ENCODE results near the gene LSM2.
"Not testable (repeated sequence)": the region's sequence is repeated elsewhere in the genome, so short reads cannot be mapped to it uniquely, and the experiment has no call there.

Gene LSM2

DNA sequence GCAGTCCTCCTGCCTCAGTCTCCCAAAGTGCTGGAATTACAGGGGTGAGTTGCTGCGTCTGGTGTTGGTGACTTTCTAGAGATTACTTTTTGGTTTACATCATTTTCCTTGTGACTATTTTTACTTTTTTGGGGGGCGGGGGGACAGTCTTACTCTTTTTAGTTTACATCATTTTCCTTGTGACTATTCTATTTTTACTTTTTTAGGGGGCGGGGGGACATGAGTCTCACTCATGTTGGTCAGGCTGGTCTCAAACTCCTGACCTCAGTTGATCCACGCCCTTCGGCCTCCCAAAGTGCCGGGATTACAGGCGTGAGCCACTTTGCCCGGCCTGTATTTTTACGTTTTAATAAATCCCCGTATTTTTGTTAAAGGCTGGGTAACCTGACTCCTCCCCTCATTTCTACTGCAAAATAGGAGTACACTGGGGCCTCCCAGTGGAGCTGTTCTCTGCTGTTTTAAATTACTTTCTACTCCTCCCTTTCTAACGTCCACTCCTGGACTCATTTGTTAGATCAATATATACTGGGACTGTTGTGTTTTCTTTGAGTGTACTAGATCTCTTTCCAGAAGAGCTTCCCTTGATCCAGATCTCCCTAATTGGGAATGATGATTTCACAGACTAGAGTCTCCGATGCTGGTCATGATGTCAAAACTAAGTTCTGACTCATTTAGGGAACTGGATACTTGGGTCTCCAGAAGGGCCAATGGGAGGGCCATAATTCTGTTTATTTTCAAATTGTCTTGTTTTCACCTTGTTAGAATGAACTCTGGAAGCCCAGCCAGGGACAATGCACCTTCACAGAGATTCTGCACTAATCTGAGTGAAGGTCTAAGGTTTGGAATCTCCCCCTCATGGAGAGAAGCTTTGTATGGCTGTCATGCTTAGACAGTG, 30.0 kb upstream of the LSM2 start:
- H3K4me1 ChIP-seq (ENCODE audit: control insufficient read depth, insufficient read depth, low read length) = peaks cover 19% of the 10 kb centered on the region
- peaks cover 27% of the 10 kb centered on the region for H3K36me3 ChIP-seq (ENCODE audit: control insufficient read depth, insufficient read depth, low read length)

DNA sequence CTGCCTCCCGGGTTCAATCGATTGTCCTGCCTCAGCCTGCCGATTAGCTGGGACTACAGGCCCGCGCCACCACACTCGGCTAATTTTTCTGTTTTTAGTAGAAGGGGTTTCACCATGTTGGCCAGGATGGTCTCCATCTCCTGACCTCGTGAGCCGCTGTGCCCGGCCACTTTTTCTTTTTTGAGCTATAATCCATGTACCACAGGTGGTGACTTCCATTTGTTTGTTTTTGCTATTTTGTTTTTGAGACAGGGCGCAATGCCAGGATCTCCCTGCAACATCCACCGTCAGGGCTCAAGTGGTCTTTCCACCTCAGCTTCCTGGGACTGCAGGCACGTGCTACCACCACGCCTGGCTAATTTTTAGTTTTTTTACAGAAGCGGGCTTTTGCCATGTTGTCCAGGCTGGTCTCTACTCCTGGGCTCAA, 29.3 kb upstream of the LSM2 start:
- peak overlapping the region; percentile 35 for H3K4me3 ChIP-seq (ENCODE audit: low read length)
- peaks cover 20% of the 10 kb centered on the region for H3K4me1 ChIP-seq (ENCODE audit: control insufficient read depth, insufficient read depth, low read length)
- peak overlapping the region; percentile 8 for H3K9ac ChIP-seq (ENCODE audit: low read length)

More for the DNA sequence above, 30.0 kb upstream of the LSM2 start:
- peak overlapping the region; percentile 59 for H3K27ac ChIP-seq (ENCODE audit: low read depth, low read length)
- H3K9ac ChIP-seq (ENCODE audit: low read length) = peak overlapping the region; percentile 8
- H3K27me3 ChIP-seq (ENCODE audit: control insufficient read depth, insufficient read depth, low read length) = no peaks in the 10 kb centered on the region
- peak overlapping the region; percentile 35 for H3K4me3 ChIP-seq (ENCODE audit: low read length)

DNA sequence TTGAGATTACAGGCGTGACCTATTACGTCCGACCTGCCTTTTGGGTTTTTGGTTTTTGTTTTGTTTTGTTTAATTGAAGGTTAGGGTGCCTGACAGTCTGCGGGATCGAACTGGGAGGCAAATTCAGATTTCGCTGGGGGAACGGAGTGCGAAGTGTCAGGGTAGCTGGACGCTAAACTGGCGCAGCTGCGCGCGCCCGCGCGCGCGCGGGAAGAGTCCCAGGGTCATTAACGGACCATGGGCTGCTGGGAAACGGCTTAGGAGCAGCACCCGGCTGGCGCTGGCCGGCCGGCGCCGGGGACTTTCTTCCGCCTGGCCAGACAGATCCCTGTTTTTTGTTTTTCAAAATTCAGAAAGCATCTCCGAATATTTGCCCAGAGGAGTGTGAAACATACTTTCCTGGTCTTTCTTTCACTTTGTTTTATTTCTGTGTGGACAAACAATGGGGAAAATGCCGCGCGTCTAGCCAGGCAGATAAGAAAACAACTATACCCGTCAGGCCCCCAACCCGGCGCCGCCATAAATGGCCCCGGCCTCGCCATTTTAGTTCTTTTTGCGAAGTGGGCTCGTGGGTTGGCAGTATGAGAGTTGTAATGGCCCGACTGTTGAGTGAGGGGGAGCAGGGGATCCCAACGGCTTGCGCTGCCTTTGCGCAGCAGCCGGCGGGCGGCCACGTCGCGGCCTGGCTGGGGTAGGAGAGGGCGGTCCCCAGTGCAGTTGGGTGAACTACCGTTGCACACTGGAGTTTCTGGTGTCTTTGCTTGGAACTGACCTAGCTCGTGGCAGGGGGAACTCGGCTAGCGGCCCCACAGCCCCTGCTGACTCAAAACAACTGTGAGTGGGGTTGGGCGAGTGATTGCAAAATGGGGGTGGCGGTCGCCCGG, 27.8 kb upstream of the LSM2 start:
- Histone ChIP-seq H3K27ac (ENCODE audit: low read depth, low read length) (peak overlapping the region; percentile 97), H3K27me3 (ENCODE audit: control insufficient read depth, insufficient read depth, low read length) (no peaks in the 10 kb centered on the region), H3K36me3 (ENCODE audit: control insufficient read depth, insufficient read depth, low read length) (peaks cover 20% of the 10 kb centered on the region), H3K4me3 (ENCODE audit: low read length) (peak overlapping the region; percentile 99), H3K9ac (ENCODE audit: low read length) (peak overlapping the region; percentile 95), H3K4me1 (ENCODE audit: control insufficient read depth, insufficient read depth, low read length) (peaks cover 23% of the 10 kb centered on the region)

More for the DNA sequence above, 29.3 kb upstream of the LSM2 start:
- Histone ChIP-seq H3K27me3 (ENCODE audit: control insufficient read depth, insufficient read depth, low read length) (no peaks in the 10 kb centered on the region), H3K27ac (ENCODE audit: low read depth, low read length) (peak overlapping the region; percentile 59), H3K36me3 (ENCODE audit: control insufficient read depth, insufficient read depth, low read length) (peaks cover 27% of the 10 kb centered on the region)

DNA sequence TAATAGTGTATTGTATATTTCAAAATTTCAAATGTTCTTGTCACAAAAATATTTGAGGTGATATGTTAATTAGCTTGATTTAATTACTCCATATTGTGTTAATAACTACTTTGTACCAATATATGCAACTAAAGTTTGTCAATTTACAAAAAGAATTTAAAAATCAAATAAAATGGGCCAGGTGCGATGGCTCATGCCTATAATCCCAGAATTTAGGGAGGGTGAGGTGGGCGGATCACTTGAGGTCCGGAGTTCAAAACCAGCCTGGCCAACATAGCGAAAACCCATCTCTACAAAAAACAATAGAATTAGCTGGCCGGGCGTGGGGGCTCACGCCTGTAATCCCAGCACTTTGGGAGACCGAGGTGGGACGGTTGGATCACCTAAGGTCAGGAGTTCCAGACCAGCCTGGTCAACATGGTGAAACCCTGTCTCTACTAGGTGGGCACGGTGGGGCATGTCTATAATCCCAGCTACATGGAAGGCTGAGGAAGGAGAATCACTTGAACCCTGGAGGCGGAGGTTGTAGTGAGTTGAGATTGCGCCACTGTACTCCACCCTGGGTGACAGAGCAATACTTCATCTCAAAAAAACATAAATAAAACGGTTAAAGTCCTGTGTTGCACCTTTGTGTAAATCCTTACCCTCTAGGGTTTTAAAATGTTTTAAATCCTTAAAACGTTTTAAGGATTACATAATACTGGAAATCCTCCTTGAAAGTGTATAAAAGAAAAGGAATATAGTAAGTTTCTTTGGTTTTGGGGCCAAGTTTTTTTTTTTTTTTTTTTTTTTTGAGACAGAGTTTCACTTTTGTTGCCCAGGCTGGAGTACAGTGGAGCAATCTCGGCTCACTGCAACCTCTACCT, 24.8 kb upstream of the LSM2 start:
- no peak overlapping the region for H3K27ac ChIP-seq (ENCODE audit: low read depth, low read length)
- peaks cover 12% of the 10 kb centered on the region for H3K4me1 ChIP-seq (ENCODE audit: control insufficient read depth, insufficient read depth, low read length)
- peak overlapping the region; percentile 21 for H3K4me3 ChIP-seq (ENCODE audit: low read length)

DNA sequence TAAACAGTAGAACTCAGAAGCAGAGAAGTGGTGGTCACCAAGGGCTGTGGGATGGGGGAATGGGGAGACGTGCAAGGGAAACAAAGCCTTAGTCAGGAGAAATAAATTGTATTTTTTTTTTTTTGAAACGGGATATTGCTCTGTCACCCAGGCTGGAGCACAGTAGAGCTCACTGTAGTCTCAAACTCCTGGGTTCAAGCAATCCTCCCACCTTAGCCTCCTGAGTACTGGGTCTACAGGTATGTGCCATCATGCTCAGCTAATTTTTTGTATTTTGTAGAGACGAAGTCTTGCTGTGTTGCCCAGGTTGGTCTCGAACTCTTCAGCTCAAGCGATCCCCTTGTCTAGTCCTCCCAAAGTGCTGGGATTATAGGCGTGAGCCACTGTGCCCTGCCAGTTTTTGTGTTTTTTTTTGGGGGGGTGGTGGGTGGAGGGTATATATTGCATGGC, 24.1 kb upstream of the LSM2 start:
- Histone ChIP-seq H3K4me3 (ENCODE audit: low read length) (peak overlapping the region; percentile 88), H3K4me1 (ENCODE audit: control insufficient read depth, insufficient read depth, low read length) (peaks cover 8% of the 10 kb centered on the region), H3K27me3 (ENCODE audit: control insufficient read depth, insufficient read depth, low read length) (no peaks in the 10 kb centered on the region), H3K9ac (ENCODE audit: low read length) (no peak overlapping the region), H3K36me3 (ENCODE audit: control insufficient read depth, insufficient read depth, low read length) (no peaks in the 10 kb centered on the region), H3K27ac (ENCODE audit: low read depth, low read length) (peak overlapping the region; percentile 48)

More for the DNA sequence above, 24.8 kb upstream of the LSM2 start:
- H3K27me3 ChIP-seq (ENCODE audit: control insufficient read depth, insufficient read depth, low read length) = no peaks in the 10 kb centered on the region
- no peak overlapping the region for H3K9ac ChIP-seq (ENCODE audit: low read length)
- H3K36me3 ChIP-seq (ENCODE audit: control insufficient read depth, insufficient read depth, low read length) = no peaks in the 10 kb centered on the region

DNA sequence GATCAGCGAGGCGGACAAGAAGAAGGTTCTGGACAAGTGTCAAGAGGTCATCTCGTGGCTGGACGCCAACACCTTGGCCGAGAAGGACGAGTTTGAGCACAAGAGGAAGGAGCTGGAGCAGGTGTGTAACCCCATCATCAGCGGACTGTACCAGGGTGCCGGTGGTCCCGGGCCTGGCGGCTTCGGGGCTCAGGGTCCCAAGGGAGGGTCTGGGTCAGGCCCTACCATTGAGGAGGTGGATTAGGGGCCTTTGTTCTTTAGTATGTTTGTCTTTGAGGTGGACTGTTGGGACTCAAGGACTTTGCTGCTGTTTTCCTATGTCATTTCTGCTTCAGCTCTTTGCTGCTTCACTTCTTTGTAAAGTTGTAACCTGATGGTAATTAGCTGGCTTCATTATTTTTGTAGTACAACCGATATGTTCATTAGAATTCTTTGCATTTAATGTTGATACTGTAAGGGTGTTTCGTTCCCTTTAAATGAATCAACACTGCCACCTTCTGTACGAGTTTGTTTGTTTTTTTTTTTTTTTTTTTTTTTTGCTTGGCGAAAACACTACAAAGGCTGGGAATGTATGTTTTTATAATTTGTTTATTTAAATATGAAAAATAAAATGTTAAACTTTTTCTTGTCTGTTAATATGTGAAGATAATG, 23.0 kb upstream of the LSM2 start:
- Histone ChIP-seq H3K4me1 (ENCODE audit: control insufficient read depth, insufficient read depth, low read length) (peaks cover 6% of the 10 kb centered on the region), H3K27me3 (ENCODE audit: control insufficient read depth, insufficient read depth, low read length) (no peaks in the 10 kb centered on the region), H3K36me3 (ENCODE audit: control insufficient read depth, insufficient read depth, low read length) (no peaks in the 10 kb centered on the region), H3K27ac (ENCODE audit: low read depth, low read length) (peak overlapping the region; percentile 48), H3K4me3 (ENCODE audit: low read length) (peak overlapping the region; percentile 88), H3K9ac (ENCODE audit: low read length) (peak overlapping the region; percentile 65)

DNA sequence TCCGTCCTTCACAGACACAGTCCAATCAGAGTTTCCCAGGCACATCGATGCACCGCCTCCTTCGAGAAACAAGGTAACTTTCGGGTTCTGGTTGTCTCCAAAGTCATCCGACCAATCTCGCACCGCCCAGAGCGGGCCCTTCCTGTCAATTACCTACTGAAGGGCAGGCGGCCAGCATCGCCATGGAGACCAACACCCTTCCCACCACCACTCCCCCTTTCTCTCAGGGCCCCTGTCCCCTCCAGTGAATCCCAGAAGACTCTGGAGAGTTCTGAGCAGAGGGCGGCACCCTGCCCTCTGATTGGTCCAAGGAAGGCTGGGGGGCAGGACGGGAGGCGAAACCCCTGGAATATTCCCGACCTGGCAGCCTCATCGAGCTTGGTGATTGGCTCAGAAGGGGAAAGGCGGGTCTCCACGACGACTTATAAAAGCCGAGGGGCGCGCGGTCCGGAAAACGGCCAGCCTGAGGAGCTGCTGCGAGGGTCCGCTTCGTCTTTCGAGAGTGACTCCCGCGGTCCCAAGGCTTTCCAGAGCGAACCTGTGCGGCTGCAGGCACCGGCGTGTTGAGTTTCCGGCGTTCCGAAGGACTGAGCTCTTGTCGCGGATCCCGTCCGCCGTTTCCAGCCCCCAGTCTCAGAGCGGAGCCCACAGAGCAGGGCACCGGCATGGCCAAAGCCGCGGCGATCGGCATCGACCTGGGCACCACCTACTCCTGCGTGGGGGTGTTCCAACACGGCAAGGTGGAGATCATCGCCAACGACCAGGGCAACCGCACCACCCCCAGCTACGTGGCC, 20.7 kb upstream of the LSM2 start, which contains the start of gene HSPA1B:
Gene HSPA1B, plus strand, starts transcription at position 453 of the 794 bp plus-strand sequence. Its CDS starts 213 bp downstream, at position 666.
- no peaks in the 10 kb centered on the region for H3K27me3 ChIP-seq (ENCODE audit: control insufficient read depth, insufficient read depth, low read length)
- peak within 1 kb of the TSS; percentile 99 for H3K27ac ChIP-seq (ENCODE audit: low read depth, low read length)
- H3K4me1 ChIP-seq (ENCODE audit: control insufficient read depth, insufficient read depth, low read length) = peaks cover 15% of the 10 kb centered on the region
- no peaks in the 10 kb centered on the region for H3K36me3 ChIP-seq (ENCODE audit: control insufficient read depth, insufficient read depth, low read length)
- peak within 1 kb of the TSS; percentile 86 for H3K4me3 ChIP-seq (ENCODE audit: low read length)
- peak within 1 kb of the TSS; percentile 63 for H3K9ac ChIP-seq (ENCODE audit: low read length)

DNA sequence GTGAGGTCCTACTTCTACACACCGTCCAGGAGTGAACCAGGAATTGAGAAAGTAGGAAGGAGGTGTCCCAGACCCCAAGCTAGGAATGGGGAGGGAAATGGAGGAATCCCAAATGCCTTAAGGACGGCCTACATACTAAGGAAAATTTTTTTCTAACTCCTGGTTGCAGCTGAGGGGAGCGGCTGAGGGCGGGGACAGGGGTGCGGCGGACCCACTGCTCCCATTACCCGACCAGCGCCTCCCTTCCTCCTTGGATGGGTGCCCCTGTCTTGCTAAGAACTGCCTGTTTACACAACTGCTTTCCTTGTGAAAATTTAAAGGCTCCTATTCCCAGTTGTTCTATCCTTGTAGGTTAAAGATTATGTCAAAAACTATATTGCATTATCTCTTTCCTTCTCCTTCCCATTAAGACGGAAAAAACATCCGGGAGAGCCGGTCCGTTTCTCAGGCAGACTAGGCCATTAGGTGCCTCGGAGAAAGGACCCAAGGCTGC, 20.1 kb upstream of the LSM2 start:
- no peaks in the 10 kb centered on the region for H3K36me3 ChIP-seq (ENCODE audit: control insufficient read depth, insufficient read depth, low read length)
- H3K27ac ChIP-seq (ENCODE audit: low read depth, low read length) = peak overlapping the region; percentile 99
- H3K27me3 ChIP-seq (ENCODE audit: control insufficient read depth, insufficient read depth, low read length) = no peaks in the 10 kb centered on the region
- H3K4me3 ChIP-seq (ENCODE audit: low read length) = peak overlapping the region; percentile 86
- peak overlapping the region; percentile 50 for H3K9ac ChIP-seq (ENCODE audit: low read length)
- peaks cover 17% of the 10 kb centered on the region for H3K4me1 ChIP-seq (ENCODE audit: control insufficient read depth, insufficient read depth, low read length)

DNA sequence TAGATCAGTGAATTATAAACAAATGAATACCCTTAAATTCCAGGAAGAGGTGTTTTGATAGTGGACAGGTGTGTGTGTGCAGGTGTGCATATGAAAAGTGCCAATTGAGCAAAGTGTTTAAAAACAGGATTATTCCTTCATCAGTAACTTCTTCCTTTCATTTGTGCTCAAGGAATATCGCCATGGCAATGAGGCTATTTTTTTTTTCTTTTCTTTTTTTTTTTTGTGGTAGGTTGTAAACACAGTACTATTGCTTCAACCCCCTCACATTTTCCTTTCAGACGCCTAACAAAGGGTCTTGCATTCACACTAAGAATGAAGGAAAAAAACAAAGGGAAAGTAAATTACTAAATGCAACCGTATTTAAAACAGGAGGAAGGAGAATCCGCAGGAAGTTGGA, 18.8 kb upstream of the LSM2 start:
- Histone ChIP-seq H3K27ac (ENCODE audit: low read depth, low read length) (peak overlapping the region; percentile 99), H3K4me3 (ENCODE audit: low read length) (no peak overlapping the region), H3K4me1 (ENCODE audit: control insufficient read depth, insufficient read depth, low read length) (peaks cover 12% of the 10 kb centered on the region), H3K27me3 (ENCODE audit: control insufficient read depth, insufficient read depth, low read length) (no peaks in the 10 kb centered on the region), H3K36me3 (ENCODE audit: control insufficient read depth, insufficient read depth, low read length) (no peaks in the 10 kb centered on the region), H3K9ac (ENCODE audit: low read length) (no peak overlapping the region)

DNA sequence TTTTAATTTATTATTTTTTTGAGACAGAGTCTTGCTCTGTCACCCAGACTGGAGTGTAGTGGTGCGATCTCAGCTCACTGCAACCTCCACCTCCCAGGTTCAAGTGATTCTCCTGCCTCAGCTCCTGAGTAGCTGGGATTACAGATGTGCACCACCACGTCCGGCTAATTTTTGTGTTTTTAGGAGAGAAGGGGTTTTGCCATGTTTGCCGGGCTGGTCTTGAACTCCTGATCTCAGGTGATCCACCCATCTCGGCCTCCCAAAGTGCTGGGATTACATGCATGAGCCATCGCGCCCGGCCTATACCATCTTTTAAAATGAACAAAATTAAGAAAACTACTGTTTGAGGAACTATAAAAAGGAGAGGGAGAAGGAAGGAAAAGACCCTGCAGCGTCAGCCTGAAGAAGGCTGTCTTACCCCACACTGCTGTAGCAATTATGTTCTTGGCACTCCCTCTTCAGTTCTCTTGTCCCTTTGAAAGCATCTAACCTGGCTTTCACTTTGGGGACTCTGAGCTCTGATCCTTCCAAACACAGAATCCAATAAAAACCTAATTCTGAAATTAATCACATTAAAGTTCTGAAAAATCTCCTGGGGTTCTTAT, 16.9 kb upstream of the LSM2 start:
- H3K4me1 ChIP-seq (ENCODE audit: control insufficient read depth, insufficient read depth, low read length) = peaks cover 12% of the 10 kb centered on the region
- not testable (repeated sequence) for H3K36me3 ChIP-seq (ENCODE audit: control insufficient read depth, insufficient read depth, low read length); H3K9ac ChIP-seq (ENCODE audit: low read length); H3K27me3 ChIP-seq (ENCODE audit: control insufficient read depth, insufficient read depth, low read length); H3K4me3 ChIP-seq (ENCODE audit: low read length); H3K27ac ChIP-seq (ENCODE audit: low read depth, low read length)
